Measurements from ENCODE around the gene STRADA.

The STRADA gene

GRCh38 chr17:63695889-63696288 is 45.7 kb downstream of the STRADA start:
- ATAC-seq = no peak
- TF ChIP-seq ISL1 (CRISPR knock-in tag; IDR thresholded peaks at IDR 0.05) (no peak), ZNF8 (CRISPR knock-in tag; IDR thresholded peaks at IDR 0.05) (no peak)

DNA sequence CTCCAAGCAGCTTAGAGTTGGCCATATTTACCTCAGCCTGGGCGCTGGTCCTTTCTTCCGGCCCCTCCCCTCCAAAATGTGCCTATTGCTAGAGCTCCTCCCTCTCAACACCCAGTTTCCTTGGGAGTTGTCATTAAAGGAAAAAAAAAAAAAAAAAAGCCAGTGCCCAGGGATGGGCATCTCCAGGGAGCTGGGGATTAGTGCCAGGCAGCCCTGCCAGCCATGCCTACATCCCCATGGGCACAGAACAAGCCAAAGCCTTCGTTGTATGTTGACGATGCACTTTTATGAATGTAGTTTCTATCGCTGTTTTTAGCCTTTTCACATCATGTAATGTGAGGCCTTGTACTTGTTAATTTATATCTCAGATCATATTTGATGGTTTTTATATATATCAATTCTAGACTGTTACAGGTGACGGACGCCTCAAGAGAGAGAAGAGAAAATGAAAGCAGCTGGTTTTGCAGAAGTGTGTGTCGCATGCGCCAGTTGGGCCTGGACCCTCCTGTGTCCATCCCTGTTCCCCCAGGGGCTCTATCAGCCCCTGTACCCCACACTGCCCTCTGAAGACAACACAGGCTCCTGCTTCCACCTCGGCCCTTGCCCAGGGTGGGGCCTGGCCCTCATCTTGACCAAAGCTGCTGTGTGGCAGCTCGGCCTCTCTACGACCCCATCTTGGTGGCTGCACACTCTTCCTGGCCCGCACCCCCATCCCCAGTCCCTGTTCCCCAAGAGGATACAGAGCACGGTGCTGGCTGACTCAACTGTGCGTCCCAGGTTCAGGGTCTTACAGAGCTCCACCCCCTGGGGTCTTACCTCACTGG is 46.4 kb downstream of the STRADA start:
- TF ChIP-seq, protein P1, sequence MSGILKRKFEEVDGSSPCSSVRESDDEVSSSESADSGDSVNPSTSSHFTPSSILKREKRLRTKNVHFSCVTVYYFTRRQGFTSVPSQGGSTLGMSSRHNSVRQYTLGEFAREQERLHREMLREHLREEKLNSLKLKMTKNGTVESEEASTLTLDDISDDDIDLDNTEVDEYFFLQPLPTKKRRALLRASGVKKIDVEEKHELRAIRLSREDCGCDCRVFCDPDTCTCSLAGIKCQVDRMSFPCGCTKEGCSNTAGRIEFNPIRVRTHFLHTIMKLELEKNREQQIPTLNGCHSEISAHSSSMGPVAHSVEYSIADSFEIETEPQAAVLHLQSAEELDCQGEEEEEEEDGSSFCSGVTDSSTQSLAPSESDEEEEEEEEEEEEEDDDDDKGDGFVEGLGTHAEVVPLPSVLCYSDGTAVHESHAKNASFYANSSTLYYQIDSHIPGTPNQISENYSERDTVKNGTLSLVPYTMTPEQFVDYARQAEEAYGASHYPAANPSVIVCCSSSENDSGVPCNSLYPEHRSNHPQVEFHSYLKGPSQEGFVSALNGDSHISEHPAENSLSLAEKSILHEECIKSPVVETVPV (CRISPR knock-in tag; IDR thresholded peaks at IDR 0.05) = no peak
- TF ChIP-seq ZFP30 (CRISPR knock-in tag; IDR thresholded peaks at IDR 0.05) (no peak), ZNF8 (CRISPR knock-in tag; IDR thresholded peaks at IDR 0.05) (no peak), ZNF565 (CRISPR knock-in tag; conservative IDR thresholded peaks at IDR 0.05; ENCODE audit: low read depth) (no peak), TCF4 (CRISPR knock-in tag; IDR thresholded peaks at IDR 0.05; ENCODE audit: borderline replicate concordance) (no peak), ZFP3 (CRISPR knock-in tag; IDR thresholded peaks at IDR 0.05) (no peak), BACH2 (CRISPR knock-in tag; IDR thresholded peaks at IDR 0.05; ENCODE audit: borderline replicate concordance) (no peak), ISL1 (CRISPR knock-in tag; IDR thresholded peaks at IDR 0.05) (no peak), TOX (CRISPR knock-in tag; IDR thresholded peaks at IDR 0.05; ENCODE audit: borderline replicate concordance) (no peak), ZC3H10 (CRISPR knock-in tag; IDR thresholded peaks at IDR 0.05) (no peak), ESRRG (CRISPR knock-in tag; IDR thresholded peaks at IDR 0.05) (no peak), PATZ1 (CRISPR knock-in tag; IDR thresholded peaks at IDR 0.05; ENCODE audit: borderline replicate concordance) (no peak), SNAI2 (CRISPR knock-in tag; IDR thresholded peaks at IDR 0.05) (no peak)
- TF ChIP-seq, protein P2, sequence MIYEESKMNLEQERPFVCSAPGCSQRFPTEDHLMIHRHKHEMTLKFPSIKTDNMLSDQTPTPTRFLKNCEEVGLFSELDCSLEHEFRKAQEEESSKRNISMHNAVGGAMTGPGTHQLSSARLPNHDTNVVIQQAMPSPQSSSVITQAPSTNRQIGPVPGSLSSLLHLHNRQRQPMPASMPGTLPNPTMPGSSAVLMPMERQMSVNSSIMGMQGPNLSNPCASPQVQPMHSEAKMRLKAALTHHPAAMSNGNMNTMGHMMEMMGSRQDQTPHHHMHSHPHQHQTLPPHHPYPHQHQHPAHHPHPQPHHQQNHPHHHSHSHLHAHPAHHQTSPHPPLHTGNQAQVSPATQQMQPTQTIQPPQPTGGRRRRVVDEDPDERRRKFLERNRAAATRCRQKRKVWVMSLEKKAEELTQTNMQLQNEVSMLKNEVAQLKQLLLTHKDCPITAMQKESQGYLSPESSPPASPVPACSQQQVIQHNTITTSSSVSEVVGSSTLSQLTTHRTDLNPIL (CRISPR knock-in tag; IDR thresholded peaks at IDR 0.05; ENCODE audit: low read depth) = no peak
- TF ChIP-seq, protein P3, sequence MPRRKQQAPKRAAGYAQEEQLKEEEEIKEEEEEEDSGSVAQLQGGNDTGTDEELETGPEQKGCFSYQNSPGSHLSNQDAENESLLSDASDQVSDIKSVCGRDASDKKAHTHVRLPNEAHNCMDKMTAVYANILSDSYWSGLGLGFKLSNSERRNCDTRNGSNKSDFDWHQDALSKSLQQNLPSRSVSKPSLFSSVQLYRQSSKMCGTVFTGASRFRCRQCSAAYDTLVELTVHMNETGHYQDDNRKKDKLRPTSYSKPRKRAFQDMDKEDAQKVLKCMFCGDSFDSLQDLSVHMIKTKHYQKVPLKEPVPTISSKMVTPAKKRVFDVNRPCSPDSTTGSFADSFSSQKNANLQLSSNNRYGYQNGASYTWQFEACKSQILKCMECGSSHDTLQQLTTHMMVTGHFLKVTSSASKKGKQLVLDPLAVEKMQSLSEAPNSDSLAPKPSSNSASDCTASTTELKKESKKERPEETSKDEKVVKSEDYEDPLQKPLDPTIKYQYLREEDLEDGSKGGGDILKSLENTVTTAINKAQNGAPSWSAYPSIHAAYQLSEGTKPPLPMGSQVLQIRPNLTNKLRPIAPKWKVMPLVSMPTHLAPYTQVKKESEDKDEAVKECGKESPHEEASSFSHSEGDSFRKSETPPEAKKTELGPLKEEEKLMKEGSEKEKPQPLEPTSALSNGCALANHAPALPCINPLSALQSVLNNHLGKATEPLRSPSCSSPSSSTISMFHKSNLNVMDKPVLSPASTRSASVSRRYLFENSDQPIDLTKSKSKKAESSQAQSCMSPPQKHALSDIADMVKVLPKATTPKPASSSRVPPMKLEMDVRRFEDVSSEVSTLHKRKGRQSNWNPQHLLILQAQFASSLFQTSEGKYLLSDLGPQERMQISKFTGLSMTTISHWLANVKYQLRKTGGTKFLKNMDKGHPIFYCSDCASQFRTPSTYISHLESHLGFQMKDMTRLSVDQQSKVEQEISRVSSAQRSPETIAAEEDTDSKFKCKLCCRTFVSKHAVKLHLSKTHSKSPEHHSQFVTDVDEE (CRISPR knock-in tag; IDR thresholded peaks at IDR 0.05) = no peak
- no peak for ATAC-seq

- TF ChIP-seq ISL1 (CRISPR knock-in tag; IDR thresholded peaks at IDR 0.05) (no peak), TCF4 (CRISPR knock-in tag; IDR thresholded peaks at IDR 0.05; ENCODE audit: borderline replicate concordance) (0 out of 2 replicates have a peak, but pooled peaks have one; percentile 29)
- TF ChIP-seq, protein P3 (CRISPR knock-in tag; IDR thresholded peaks at IDR 0.05) = 0 out of 2 replicates have a peak, but pooled peaks have one; percentile 7
- ATAC-seq = peak; percentile 3
Observed at GRCh38 chr17:63694229-63694949, 47.2 kb downstream of the STRADA start.

Measured in SK-N-SH treated with all-trans-retinoic acid at 6 μM for 48 hours (cell line).